HG02759 (cell line): ENCODE data around the gene RD3L.
"Not testable (repeated sequence)": the region's sequence is repeated elsewhere in the genome, so short reads cannot be mapped to it uniquely, and the experiment has no call there.

Experiments
- ATAC-seq: cut with Tn5 transposase; IDR thresholded peaks from one replicate; pipeline ENCODE4 v1.9.1; 2021; ENCODE audit warnings: mild to moderate bottlenecking, moderate library complexity; ENCODE audit not compliant: unreplicated experiment

The RD3L gene

DNA sequence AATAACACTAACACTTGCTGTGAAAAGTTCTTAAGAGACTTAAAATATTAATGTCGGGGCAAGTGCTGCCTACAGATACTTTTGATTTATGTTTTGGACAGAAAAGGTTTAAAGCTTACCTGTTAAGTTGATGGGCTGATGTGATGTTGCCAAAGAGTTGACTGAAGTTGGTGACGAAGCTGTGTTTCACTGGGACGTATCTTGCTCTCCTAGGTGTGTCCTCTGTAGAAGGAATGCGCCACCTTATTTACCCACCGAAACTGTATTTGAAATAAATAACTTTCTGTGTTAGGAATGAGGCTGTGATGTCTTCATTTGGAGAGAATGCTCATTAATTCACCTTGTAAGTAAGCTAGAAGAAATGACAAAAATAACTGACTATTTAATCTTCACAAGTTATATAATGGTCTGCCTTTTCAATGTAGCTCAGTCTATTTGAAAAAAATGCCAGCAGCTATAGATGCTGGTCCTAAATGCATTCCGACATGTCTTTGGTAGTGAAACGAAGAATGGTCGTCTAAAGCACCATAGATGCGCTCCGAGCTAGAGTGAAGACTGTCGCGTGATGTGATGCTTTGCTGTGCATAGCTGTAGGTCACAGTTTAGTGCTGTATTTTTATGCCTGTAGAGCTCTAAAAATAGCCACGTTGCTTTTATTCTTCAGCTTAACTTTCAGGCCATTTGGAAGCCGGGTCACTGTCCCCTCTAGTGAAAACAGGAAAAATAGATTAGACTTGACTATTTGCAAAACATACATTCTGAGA lies at the start of gene RD3L:
Gene RD3L (minus strand): TSS at position 557 of the 764 bp plus-strand sequence. CDS start 834 bp downstream, outside the sequence.
- ATAC-seq = no peak

DNA sequence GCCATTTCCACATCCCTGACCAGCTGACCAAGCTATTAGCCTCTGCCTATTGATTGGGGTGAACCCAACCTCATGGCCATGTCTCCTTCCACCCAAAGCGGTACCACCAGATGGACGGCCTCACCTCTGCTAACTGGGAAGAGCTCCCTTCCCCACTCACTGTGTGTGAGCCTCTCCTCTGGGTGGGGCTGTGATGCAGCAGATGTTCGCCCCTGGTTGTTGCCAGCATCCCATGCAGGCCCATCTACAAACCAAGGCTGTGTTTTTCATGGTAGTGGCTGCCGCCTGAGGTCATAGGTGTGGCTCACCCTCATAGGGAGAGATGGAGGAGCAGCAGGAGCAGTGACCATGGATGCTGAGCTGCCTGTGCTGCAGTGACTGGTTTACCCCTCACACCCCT lies 47.6 kb upstream of the RD3L start:
- ATAC-seq = no peak

- ATAC-seq = no peak
These were observed 46.7 kb upstream of the RD3L start for GRCh38 chr14:103989034-103989433.

DNA sequence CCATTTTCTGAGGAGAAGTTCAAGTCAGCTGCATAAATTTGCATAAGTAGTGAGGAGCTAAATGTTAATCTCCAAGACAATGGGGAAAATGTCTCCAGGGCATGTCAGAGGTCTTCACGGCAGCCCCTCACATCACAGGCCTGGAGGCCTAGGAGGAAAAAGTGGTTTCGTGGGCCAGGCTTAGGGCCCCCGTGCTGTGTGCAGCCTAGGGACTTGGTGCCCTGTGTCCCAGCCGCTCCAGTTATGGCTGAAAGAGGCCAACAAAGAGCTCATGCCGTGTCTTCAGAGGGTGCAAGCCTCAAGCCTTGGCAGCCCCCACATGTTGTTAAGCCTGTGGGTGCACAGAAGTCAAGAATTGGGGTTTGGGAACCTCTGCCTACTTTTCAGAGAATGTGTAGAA lies 41.9 kb upstream of the RD3L start:
- no peak for ATAC-seq

- ATAC-seq = not testable (repeated sequence)
These were observed 38.4 kb upstream of the RD3L start for GRCh38 chr14:103980623-103981238.

GRCh38 chr14:103974575-103974974 lies 32.2 kb upstream of the RD3L start:
- ATAC-seq = no peak

- no peak for ATAC-seq
These were observed 31.0 kb upstream of the RD3L start for GRCh38 chr14:103973354-103973753.

GRCh38 chr14:103969961-103970360 lies 27.6 kb upstream of the RD3L start:
- ATAC-seq = no peak

DNA sequence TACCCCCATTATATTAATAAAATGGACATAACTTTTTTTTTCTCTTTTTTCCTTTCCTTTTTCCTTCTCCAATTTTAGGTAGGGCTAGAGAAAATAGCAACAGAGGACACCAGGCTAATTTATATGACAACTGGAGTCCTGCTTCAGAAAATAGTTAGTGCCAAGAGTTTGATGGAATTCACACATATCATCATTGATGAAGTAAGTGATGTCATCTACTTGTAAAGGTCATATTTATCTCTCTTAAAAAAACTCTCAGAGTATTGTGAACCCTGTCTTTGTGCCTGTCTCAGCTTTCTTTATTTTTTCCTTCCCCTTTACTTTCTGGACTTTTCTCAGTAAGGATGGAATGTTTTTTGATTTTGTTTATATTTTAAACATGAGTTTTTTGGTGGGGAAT lies 24.3 kb upstream of the RD3L start:
- ATAC-seq = no peak

- ATAC-seq = no peak
These were observed 19.7 kb upstream of the RD3L start for GRCh38 chr14:103961928-103962578.

DNA sequence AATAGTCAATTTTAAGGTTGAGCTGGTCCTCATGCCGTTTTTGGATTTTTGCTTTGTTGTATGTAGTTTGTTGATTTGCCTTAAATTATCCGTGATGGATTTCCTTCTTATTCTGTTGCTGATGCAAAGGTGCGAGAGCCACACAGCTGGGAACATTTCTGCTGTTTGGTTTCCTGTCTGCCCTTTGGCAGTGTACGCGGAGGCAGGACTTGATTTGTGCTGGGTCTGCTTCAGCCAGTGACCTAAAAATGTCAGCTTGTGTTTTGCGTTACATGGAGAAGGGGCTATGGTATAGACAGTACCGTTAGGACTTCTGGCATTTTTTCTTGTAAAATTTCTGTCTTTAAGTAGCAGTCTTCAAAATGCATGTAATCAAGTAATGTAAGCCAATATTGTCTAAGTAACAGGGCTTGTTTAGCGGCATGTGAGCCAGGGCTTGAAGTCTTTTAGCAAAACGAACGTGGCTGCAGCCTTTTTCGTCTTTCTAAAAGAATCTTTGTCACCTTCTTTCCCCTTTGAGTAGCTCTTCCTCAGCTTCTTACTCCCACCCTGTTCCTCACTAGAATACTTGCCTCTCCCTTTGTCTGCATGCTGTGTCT lies 18.2 kb upstream of the RD3L start:
- ATAC-seq = no peak

DNA sequence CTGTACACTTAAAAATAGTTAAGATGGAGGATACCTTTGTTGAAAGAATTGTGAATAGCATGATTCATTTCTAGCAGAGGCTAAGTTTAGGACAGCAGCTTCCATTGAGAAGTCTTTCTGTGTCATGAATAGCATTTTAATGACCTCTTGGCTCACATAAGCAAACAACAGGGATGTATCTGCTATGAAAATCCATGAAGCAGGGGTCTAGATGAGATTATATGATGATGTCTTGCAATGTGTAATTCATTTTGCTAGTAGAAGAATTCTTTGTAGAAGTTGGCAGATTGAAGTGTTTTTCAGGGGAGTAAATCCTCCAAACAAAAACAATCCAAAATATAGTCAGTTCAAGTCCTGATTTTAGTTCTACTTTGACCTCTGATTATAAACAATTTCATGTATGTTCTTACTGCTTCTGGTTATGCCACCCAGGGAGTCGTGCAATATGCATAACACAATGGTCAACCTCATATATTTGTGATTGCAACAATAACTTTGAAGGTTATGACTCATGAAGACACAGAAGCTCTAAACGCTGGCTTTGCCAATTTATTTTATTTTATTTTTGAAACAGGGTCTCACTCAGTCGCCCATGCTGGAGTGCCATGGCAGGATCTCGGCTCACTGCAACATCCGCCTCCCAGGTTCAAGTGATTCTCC lies 6.9 kb upstream of the RD3L start:
- ATAC-seq = no peak

- ATAC-seq = no peak
These were observed 6.1 kb upstream of the RD3L start for GRCh38 chr14:103948442-103948841.

DNA sequence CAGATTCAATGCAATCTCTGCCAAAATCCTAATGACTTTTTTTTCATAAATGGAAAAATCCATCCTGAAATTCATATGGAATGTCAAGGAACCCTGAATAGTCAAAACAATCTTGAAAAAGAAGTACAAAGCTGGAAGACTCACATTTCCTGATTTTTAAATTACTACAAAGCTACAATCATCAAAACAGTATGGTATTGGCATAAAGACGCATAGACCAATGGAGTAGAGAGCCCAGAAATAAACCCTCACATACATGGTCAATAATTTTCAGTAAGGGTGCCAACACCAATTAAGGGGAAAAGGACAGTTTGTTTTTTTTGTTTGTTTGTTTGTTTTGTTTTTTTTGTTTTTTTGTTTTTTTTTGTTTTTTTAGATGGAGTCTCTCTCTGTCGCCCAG lies 4.6 kb upstream of the RD3L start:
- no peak for ATAC-seq

DNA sequence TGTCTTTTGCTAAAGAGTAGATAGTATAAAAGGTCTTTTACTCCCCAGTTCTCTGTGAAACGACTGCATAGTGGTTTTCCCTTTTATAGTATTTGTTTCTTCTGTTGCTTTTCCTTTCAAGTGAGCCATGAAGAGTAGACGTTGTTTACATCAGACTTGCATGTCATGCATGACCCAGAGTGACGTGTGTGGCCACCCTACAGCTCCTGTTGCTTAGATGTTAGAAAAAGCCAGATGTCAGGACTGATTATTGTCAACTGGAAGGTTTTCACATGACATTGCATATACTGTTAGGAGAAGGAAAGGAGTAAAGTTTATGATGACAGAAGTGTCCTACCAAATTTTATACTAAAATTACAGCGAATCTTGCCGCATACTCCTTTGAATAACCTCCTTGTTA lies 1.3 kb upstream of the RD3L start:
- no peak for ATAC-seq

GRCh38 chr14:103941462-103941861 lies 867 bp downstream of the RD3L start:
- ATAC-seq = no peak

- ATAC-seq = no peak
These were observed 7.2 kb downstream of the RD3L start for GRCh38 chr14:103935102-103935501.

DNA sequence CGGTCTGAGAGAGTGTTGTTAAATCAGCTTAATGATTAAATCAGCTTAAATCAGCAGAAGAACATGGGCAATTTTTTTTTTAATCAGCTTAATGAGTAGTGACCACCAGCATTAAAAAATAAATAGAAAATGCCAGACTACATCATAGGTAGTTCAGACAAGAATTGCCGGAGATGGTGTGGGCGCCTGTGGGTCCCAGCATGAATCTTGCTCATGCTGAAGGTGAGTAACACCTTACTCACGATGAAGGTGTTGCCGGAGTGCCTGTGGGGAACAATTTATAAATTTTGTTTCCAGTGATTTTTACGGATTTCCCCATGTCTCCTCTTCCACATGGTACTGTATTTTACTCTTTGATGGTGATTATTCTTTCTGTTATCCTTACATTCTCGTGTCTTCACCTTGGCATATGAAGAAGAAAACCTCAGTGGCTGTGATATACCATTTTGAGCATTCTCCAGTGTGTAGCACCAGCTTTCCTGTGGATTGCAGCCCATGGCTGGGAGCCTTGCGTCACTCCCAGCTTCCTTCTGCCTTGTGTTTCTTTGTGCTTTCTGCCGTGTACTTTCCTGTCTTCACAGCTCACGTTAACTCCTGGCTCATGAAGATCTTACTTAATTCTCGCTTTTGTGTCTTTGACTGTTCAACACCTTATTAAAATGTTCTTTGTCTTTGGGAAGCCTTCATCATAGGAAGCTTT lies 9.4 kb downstream of the RD3L start:
- ATAC-seq = no peak

DNA sequence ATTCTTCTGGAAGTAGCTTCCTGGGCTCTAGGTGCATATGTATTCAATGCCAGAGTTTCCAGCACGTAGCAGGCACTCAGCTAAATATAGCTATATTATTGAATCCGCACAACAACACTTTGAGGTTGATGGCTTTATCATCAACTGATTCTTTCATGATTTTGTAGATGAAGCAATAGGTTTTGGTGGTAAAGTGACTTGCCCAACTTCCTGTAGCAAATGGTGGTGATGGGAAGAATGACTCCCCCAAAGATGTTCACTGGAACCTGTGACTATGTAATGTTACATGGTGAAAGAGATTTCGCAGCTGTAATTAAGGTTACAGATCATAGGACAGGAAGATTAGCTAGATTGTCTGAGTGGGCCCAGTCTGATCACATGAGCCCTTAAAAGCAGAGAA lies 10.9 kb downstream of the RD3L start:
- ATAC-seq = no peak

DNA sequence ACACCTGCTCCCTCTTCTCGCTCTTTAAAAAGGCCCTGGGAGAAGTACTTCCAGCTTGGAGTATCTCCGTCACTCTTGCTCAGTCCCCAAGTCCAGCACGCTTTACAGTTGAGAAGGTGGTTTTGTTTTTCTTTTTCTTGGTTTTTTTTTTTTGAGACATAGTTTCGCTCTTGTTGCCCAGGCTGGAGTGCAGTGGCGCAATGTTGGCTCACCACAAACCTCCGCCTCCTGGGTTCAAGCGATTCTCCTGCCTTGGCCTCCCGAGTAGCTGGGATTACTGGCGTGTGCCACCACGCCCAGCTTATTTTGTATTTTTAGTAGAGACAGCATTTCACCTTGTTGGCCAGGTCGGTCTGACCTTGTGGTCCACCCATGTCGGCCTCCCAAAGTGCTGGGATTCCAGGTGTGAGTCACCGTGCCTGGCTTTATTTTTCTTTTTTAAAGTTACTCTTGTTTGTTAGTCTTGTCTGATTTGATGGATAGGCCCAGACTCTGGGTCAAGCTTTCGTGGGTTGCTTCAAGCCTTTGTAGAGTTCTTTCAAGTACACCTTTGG lies 12.2 kb downstream of the RD3L start:
- ATAC-seq = no peak
